ENCODE data around the gene C6orf15. TPM values are rescaled to one million over a fixed set of nuclear protein-coding genes. Genes with fewer than 3 reads are reported as not detected.

The C6orf15 gene
- total and polyA plus RNA-seq, 4 donors: not detected

DNA sequence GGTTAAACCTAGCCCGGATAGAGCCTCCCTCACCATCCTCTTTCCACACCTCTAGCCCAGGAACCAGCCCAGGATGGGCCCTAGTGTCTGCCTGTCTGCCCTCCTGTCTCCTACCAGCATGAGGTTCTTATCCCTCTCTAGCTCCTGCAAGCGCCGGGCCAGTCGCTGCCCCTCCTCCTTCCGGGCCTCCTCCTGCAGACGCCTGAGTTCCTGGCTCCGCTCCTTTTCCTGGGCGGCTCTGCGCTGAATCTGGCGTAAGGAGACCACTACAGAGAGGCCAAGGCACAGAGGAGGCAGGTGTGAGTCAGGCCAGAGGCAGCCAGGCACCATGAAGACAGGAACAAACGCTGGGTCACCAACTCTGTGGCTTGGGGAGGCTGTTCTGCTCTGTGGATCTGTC, 30.8 kb upstream of the C6orf15 start:
- Histone ChIP-seq H3K4me3 (ENCODE audit: low read depth in 1 of 3, low read length in 3 of 3) (no peak overlapping the region), H3K9me3 (ENCODE audit: control insufficient read depth in 4 of 4, low read length in 3 of 4) (no peaks in the 10 kb centered on the region), H3K9ac (ENCODE audit: low read depth in 1 of 2, low read length in 2 of 2) (no peak overlapping the region), H3K36me3 (ENCODE audit: control insufficient read depth in 4 of 4, insufficient read depth in 3 of 4, low read depth in 1 of 4, low read length in 3 of 4) (peaks cover 0 to 8% (median 5%) of the 10 kb centered on the region in 4 donors), H3K27ac (ENCODE audit: low read depth in 1 of 2, low read length in 2 of 2) (no peak overlapping the region), H3K4me1 (ENCODE audit: control insufficient read depth in 4 of 4, insufficient read depth in 4 of 4, low read length in 3 of 4) (no peaks in the 10 kb centered on the region), H3K27me3 (ENCODE audit: control insufficient read depth in 4 of 4, insufficient read depth in 4 of 4, low read length in 3 of 4) (no peaks in the 10 kb centered on the region)
- DNase-seq (ENCODE audit: low spot score): no peak
- TF ChIP-seq, protein P1, sequence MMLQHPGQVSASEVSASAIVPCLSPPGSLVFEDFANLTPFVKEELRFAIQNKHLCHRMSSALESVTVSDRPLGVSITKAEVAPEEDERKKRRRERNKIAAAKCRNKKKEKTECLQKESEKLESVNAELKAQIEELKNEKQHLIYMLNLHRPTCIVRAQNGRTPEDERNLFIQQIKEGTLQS (IDR thresholded peaks at IDR 0.05): no peak
- no peak for TF ChIP-seq HNF4A (conservative IDR thresholded peaks at IDR 0.05)
- TF ChIP-seq, protein P2, sequence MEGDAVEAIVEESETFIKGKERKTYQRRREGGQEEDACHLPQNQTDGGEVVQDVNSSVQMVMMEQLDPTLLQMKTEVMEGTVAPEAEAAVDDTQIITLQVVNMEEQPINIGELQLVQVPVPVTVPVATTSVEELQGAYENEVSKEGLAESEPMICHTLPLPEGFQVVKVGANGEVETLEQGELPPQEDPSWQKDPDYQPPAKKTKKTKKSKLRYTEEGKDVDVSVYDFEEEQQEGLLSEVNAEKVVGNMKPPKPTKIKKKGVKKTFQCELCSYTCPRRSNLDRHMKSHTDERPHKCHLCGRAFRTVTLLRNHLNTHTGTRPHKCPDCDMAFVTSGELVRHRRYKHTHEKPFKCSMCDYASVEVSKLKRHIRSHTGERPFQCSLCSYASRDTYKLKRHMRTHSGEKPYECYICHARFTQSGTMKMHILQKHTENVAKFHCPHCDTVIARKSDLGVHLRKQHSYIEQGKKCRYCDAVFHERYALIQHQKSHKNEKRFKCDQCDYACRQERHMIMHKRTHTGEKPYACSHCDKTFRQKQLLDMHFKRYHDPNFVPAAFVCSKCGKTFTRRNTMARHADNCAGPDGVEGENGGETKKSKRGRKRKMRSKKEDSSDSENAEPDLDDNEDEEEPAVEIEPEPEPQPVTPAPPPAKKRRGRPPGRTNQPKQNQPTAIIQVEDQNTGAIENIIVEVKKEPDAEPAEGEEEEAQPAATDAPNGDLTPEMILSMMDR (IDR thresholded peaks at IDR 0.05; ENCODE audit: low read depth, low read length, missing input control): no peak
- no peak for TF ChIP-seq RXRA (IDR thresholded peaks at IDR 0.05)
- no peak for TF ChIP-seq RAD21 (IDR thresholded peaks at IDR 0.05)
- no peak for TF ChIP-seq GABPA (IDR thresholded peaks at IDR 0.05 in 1 of 2, conservative IDR thresholded peaks at IDR 0.05 in 1 of 2)
- no peak for TF ChIP-seq TAF1 (conservative IDR thresholded peaks at IDR 0.05)
- TF ChIP-seq JUND (IDR thresholded peaks at IDR 0.05): no peak
- no peak for TF ChIP-seq NR2F2 (IDR thresholded peaks at IDR 0.05)
- TF ChIP-seq, protein P3, sequence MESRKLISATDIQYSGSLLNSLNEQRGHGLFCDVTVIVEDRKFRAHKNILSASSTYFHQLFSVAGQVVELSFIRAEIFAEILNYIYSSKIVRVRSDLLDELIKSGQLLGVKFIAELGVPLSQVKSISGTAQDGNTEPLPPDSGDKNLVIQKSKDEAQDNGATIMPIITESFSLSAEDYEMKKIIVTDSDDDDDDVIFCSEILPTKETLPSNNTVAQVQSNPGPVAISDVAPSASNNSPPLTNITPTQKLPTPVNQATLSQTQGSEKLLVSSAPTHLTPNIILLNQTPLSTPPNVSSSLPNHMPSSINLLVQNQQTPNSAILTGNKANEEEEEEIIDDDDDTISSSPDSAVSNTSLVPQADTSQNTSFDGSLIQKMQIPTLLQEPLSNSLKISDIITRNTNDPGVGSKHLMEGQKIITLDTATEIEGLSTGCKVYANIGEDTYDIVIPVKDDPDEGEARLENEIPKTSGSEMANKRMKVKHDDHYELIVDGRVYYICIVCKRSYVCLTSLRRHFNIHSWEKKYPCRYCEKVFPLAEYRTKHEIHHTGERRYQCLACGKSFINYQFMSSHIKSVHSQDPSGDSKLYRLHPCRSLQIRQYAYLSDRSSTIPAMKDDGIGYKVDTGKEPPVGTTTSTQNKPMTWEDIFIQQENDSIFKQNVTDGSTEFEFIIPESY (IDR thresholded peaks at IDR 0.05): no peak
- TF ChIP-seq, protein P4, sequence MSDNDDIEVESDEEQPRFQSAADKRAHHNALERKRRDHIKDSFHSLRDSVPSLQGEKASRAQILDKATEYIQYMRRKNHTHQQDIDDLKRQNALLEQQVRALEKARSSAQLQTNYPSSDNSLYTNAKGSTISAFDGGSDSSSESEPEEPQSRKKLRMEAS (IDR thresholded peaks at IDR 0.05): no peak
- no peak for TF ChIP-seq SP1 (IDR thresholded peaks at IDR 0.05)
- no peak for TF ChIP-seq FOXA1 (IDR thresholded peaks at IDR 0.05)
- no peak for TF ChIP-seq HNF4G (IDR thresholded peaks at IDR 0.05)
- 80% methylated on average over 11 of the region's 11 CpGs for WGBS

DNA sequence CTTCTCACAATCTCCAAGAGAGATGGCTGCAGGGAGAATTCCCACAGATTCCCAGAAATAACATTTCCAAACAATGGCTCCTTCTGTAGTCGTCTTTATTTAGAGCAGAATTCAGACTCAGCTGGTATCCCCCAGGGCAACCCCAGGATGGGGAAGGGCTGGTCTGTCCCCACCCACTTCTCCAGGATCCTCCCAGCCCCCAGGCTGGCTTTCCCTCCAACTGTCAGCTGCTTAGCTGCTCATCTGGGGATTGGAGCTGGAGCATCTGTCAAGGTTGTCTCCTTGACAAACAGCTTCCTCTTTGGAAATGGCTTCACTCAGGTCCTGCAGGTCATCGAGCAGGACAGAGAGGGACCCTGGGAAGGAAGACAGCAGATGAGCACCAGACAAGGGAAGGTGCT, 30.0 kb upstream of the C6orf15 start:
- 67% methylated on average over 2 of the region's 2 CpGs for WGBS

More for the DNA sequence above, 30.0 kb upstream of the C6orf15 start:
- TF ChIP-seq GABPA (IDR thresholded peaks at IDR 0.05 in 1 of 2, conservative IDR thresholded peaks at IDR 0.05 in 1 of 2) (no peak), HNF4G (IDR thresholded peaks at IDR 0.05) (no peak), JUND (IDR thresholded peaks at IDR 0.05) (no peak), FOXA2 (IDR thresholded peaks at IDR 0.05) (no peak), YY1 (IDR thresholded peaks at IDR 0.05) (no peak), FOXA1 (IDR thresholded peaks at IDR 0.05) (no peak), RXRA (IDR thresholded peaks at IDR 0.05) (no peak), HNF4A (conservative IDR thresholded peaks at IDR 0.05) (no peak), TAF1 (conservative IDR thresholded peaks at IDR 0.05) (no peak)
- TF ChIP-seq, protein P5, sequence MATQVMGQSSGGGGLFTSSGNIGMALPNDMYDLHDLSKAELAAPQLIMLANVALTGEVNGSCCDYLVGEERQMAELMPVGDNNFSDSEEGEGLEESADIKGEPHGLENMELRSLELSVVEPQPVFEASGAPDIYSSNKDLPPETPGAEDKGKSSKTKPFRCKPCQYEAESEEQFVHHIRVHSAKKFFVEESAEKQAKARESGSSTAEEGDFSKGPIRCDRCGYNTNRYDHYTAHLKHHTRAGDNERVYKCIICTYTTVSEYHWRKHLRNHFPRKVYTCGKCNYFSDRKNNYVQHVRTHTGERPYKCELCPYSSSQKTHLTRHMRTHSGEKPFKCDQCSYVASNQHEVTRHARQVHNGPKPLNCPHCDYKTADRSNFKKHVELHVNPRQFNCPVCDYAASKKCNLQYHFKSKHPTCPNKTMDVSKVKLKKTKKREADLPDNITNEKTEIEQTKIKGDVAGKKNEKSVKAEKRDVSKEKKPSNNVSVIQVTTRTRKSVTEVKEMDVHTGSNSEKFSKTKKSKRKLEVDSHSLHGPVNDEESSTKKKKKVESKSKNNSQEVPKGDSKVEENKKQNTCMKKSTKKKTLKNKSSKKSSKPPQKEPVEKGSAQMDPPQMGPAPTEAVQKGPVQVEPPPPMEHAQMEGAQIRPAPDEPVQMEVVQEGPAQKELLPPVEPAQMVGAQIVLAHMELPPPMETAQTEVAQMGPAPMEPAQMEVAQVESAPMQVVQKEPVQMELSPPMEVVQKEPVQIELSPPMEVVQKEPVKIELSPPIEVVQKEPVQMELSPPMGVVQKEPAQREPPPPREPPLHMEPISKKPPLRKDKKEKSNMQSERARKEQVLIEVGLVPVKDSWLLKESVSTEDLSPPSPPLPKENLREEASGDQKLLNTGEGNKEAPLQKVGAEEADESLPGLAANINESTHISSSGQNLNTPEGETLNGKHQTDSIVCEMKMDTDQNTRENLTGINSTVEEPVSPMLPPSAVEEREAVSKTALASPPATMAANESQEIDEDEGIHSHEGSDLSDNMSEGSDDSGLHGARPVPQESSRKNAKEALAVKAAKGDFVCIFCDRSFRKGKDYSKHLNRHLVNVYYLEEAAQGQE (IDR thresholded peaks at IDR 0.05): no peak
- TF ChIP-seq, protein P2 (IDR thresholded peaks at IDR 0.05; ENCODE audit: low read depth, low read length, missing input control): no peak
- TF ChIP-seq, protein P1 (IDR thresholded peaks at IDR 0.05): no peak
- TF ChIP-seq, protein P3 (IDR thresholded peaks at IDR 0.05): no peak
- no peak overlapping the region for H3K4me3 ChIP-seq (ENCODE audit: low read depth in 1 of 3, low read length in 3 of 3)
- H3K27me3 ChIP-seq (ENCODE audit: control insufficient read depth in 4 of 4, insufficient read depth in 4 of 4, low read length in 3 of 4): no peaks in the 10 kb centered on the region
- H3K9me3 ChIP-seq (ENCODE audit: control insufficient read depth in 4 of 4, low read length in 3 of 4): no peaks in the 10 kb centered on the region
- peaks cover 0 to 8% (median 5%) of the 10 kb centered on the region in 4 donors for H3K36me3 ChIP-seq (ENCODE audit: control insufficient read depth in 4 of 4, insufficient read depth in 3 of 4, low read depth in 1 of 4, low read length in 3 of 4)
- no peak overlapping the region for H3K9ac ChIP-seq (ENCODE audit: low read depth in 1 of 2, low read length in 2 of 2)
- no peak for DNase-seq (ENCODE audit: low spot score)
- no peak overlapping the region for H3K27ac ChIP-seq (ENCODE audit: low read depth in 1 of 2, low read length in 2 of 2)
- peaks cover 0 to 5% (median 4%) of the 10 kb centered on the region in 4 donors for H3K4me1 ChIP-seq (ENCODE audit: control insufficient read depth in 4 of 4, insufficient read depth in 4 of 4, low read length in 3 of 4)
